ENCODE results near the gene ANKS1A. TPM values are rescaled to one million over a fixed set of nuclear protein-coding genes. Genes with fewer than 3 reads are reported as not detected.
"Not testable (repeated sequence)": the region's sequence is repeated elsewhere in the genome, so short reads cannot be mapped to it uniquely, and the experiment has no call there.

Gene ANKS1A
- total RNA-seq: 10 to 100 TPM; 20.5 to 68.4 TPM

- Histone ChIP-seq H3K4me3 (peak within 1 kb of the TSS; percentile 78 to 80), H3K27ac (peak within 1 kb of the TSS; percentile 91), H3K36me3 (no peaks in the 10 kb centered on the region), H3K4me1 (replicated peaks) (peaks cover 19% of the 10 kb centered on the region), H3K27me3 (replicated peaks; ENCODE audit: insufficient read depth) (no peaks in the 10 kb centered on the region), H3K9me3 (no peaks in the 10 kb centered on the region)
- intact Hi-C loops (cut with DNase I): loop anchor here (5.0 kb wide), 2 partner anchors 97 to 132 kb away; partner anchors contain the start of genes BLTP3A and SNRPC
- 1% methylated on average over 46 of the region's 60 CpGs for WGBS
- no peak for TF ChIP-seq CTCF (IDR thresholded peaks at IDR 0.05)
- TF ChIP-seq POLR2AphosphoS5 (IDR thresholded peaks at IDR 0.05): peak; percentile 95
- peak; percentile 84 for TF ChIP-seq POLR2A (IDR thresholded peaks at IDR 0.05)
- peak; percentile 92 for DNase-seq (ENCODE audit: low spot score)
Observed at GRCh38 chr6:34888874-34889555, at the start of gene ANKS1A. Gene ANKS1A (plus strand): TSS chr6:34889255. CDS start chr6:34889403, 148 bp downstream.

GRCh38 chr6:34839666-34840352 lies 49.2 kb upstream of the ANKS1A start:
- DNase-seq (ENCODE audit: low spot score): no peak
- 95% methylated on average over 15 of the region's 15 CpGs for WGBS
- Histone ChIP-seq H3K4me1 (replicated peaks) (no peaks in the 10 kb centered on the region), H3K27ac (no peak overlapping the region), H3K36me3 (peaks cover 0 to 5% of the 10 kb centered on the region in 2 donors), H3K4me3 (no peak overlapping the region), H3K27me3 (replicated peaks; ENCODE audit: insufficient read depth) (no peaks in the 10 kb centered on the region), H3K9me3 (no peaks in the 10 kb centered on the region)
- TF ChIP-seq POLR2AphosphoS5 (IDR thresholded peaks at IDR 0.05): no peak
- no peak for TF ChIP-seq CTCF (IDR thresholded peaks at IDR 0.05)
- intact Hi-C loops (cut with DNase I): no loop called here

GRCh38 chr6:34849066-34849465 lies 40.0 kb upstream of the ANKS1A start:
- H3K4me3 ChIP-seq; H3K27me3 ChIP-seq (replicated peaks; ENCODE audit: insufficient read depth); H3K4me1 ChIP-seq (replicated peaks); H3K9me3 ChIP-seq; DNase-seq (ENCODE audit: low spot score); H3K36me3 ChIP-seq; intact Hi-C loops (cut with DNase I); H3K27ac ChIP-seq: not testable (repeated sequence)
- 88% methylated on average over 6 of the region's 6 CpGs for WGBS

DNA sequence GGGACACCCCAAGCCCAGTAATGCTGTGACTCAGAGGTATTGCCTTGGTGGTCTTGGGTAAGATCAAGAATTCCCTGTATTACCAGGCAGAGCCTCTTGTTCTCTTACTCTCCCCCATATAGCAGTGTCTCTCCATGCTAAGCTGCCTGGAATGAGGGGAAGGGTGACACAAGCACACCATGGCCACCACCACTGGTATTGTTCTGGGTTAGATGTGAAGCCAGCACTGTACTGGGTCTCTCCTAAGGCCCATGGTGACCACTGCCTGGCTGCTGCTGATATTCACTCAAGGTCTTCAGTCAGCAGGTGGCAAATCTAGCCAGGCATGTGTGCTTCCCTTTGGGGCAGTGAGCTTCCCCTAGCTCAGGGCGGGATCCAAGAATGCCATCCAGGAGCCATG lies 37.7 kb upstream of the ANKS1A start:
- no peak overlapping the region for H3K4me3 ChIP-seq
- WGBS: 92% methylated on average over 1 of the region's 1 CpG
- no peak overlapping the region for H3K27ac ChIP-seq
- no peaks in the 10 kb centered on the region for H3K36me3 ChIP-seq
- H3K4me1 ChIP-seq (replicated peaks): no peaks in the 10 kb centered on the region
- no peak for DNase-seq (ENCODE audit: low spot score)
- H3K9me3 ChIP-seq: no peaks in the 10 kb centered on the region
- no peaks in the 10 kb centered on the region for H3K27me3 ChIP-seq (replicated peaks; ENCODE audit: insufficient read depth)
- TF ChIP-seq POLR2AphosphoS5 (IDR thresholded peaks at IDR 0.05): no peak
- no peak for TF ChIP-seq CTCF (IDR thresholded peaks at IDR 0.05)
- no peak for TF ChIP-seq POLR2A (IDR thresholded peaks at IDR 0.05)
- intact Hi-C loops (cut with DNase I): no loop called here

DNA sequence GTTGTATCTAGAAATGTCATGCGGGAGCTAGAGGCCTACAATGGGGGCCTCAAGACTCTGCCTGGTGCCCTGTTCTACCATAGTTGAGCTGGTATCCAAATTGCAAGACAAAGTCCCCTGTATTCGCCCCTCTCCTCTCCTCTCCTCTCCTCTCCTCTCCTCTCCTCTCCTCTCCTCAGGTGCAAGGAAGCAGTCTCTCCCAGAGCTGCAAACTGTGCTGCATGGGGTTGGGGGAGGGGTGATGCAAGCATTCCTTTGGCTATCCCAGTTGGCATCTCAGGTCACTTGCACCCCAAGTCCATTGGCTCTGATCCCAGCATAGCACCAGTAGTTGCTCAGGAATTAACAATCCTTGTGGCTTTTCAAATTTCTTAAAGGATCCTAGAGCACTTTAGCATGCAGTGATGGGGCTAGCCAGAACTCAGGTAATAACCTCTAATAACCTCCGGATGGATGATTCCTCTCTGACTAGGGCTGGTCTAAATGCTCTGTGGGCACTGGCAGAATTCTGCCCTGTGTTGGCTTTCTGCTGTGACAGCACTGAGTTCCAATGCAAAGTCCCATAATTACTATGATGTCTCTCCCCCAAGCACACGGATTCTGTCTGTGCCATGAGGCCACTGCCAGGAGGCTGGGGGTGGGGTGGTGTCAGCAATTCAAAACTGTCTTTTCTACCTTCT lies 36.5 kb upstream of the ANKS1A start:
- 84% methylated on average over 4 of the region's 4 CpGs for WGBS
- no peaks in the 10 kb centered on the region for H3K27me3 ChIP-seq (replicated peaks; ENCODE audit: insufficient read depth)
- H3K4me1 ChIP-seq (replicated peaks): no peaks in the 10 kb centered on the region
- peaks cover 0 to 3% of the 10 kb centered on the region in 2 donors for H3K36me3 ChIP-seq
- DNase-seq (ENCODE audit: low spot score): no peak
- H3K9me3 ChIP-seq: no peaks in the 10 kb centered on the region
- intact Hi-C loops (cut with DNase I): no loop called here
- no peak overlapping the region for H3K27ac ChIP-seq
- no peak for TF ChIP-seq POLR2A (IDR thresholded peaks at IDR 0.05)
- H3K4me3 ChIP-seq: no peak overlapping the region
